GM18505 (cell line): ENCODE measurements around the gene DRAXIN.

ENCODE experiments used
- ATAC-seq: cut with Tn5 transposase; IDR thresholded peaks from one replicate; pipeline ENCODE4 v1.9.1; 2021; ENCODE audit not compliant: unreplicated experiment
- POLR2A ChIP-seq: IDR thresholded peaks from 4 replicates; pipeline ENCODE4 v1.6.1; 2011; ENCODE audit warnings: borderline replicate concordance; ENCODE audit not compliant: insufficient read depth, insufficient read length; ENCODE audit errors: extremely low read depth

DRAXIN gene

GRCh38 chr1:11685210-11685752, 6.2 kb upstream of the DRAXIN start:
- ATAC-seq: no peak
- no peak for TF ChIP-seq POLR2A

- no peak for ATAC-seq
- no peak for TF ChIP-seq POLR2A
Observed at GRCh38 chr1:11688506-11688905, 3.0 kb upstream of the DRAXIN start.

- no peak for ATAC-seq
- TF ChIP-seq POLR2A: no peak
Observed at GRCh38 chr1:11690397-11691301, 861 bp upstream of the DRAXIN start.

GRCh38 chr1:11691928-11692711, 610 bp downstream of the DRAXIN start:
- TF ChIP-seq POLR2A: no peak
- no peak for ATAC-seq

- no peak for ATAC-seq
- no peak for TF ChIP-seq POLR2A
Observed at GRCh38 chr1:11693024-11693590, 1.6 kb downstream of the DRAXIN start.

GRCh38 chr1:11693917-11694316, 2.4 kb downstream of the DRAXIN start:
- no peak for ATAC-seq
- TF ChIP-seq POLR2A: no peak

- no peak for ATAC-seq
- TF ChIP-seq POLR2A: no peak
Observed at GRCh38 chr1:11695861-11696260, 4.4 kb downstream of the DRAXIN start.

GRCh38 chr1:11697188-11697892, 5.8 kb downstream of the DRAXIN start:
- no peak for TF ChIP-seq POLR2A
- ATAC-seq: no peak

- ATAC-seq: no peak
Observed at GRCh38 chr1:11697893-11698210, 6.3 kb downstream of the DRAXIN start.

GRCh38 chr1:11700601-11701467, 9.3 kb downstream of the DRAXIN start:
- ATAC-seq: no peak
- TF ChIP-seq POLR2A: no peak

More at GRCh38 chr1:11697893-11698210, 6.3 kb downstream of the DRAXIN start:
- no peak for TF ChIP-seq POLR2A

- no peak for TF ChIP-seq POLR2A
- ATAC-seq: no peak
Observed at GRCh38 chr1:11701551-11701961, 10.0 kb downstream of the DRAXIN start.
